WTC11 (cell line): ENCODE results near the gene LIF. TPM values are rescaled to one million over a fixed set of nuclear protein-coding genes. Genes with fewer than 3 reads are reported as not detected.

Experiments used
- AFF4 ChIP-seq: sonication (generic); formaldehyde crosslinking; IDR thresholded peaks from 2 replicates; pipeline ENCODE4 v1.8.1; 2023; ENCODE audit warnings: mild to moderate bottlenecking, missing genetic modification reagents, borderline replicate concordance
- ATF2 ChIP-seq: sonication (generic); formaldehyde crosslinking; IDR thresholded peaks from 2 replicates; pipeline ENCODE4 v1.8.1; 2022; ENCODE audit warnings: low read depth, missing genetic modification reagents, borderline replicate concordance
- CBFB ChIP-seq: sonication (generic); formaldehyde crosslinking; IDR thresholded peaks from 2 replicates; pipeline ENCODE4 v1.8.1; 2022; ENCODE audit warnings: mild to moderate bottlenecking, low read depth, missing genetic modification reagents
- CDX4 ChIP-seq: fragments of 250-450 bp; sonication (Bioruptor Pico); IDR thresholded peaks from 2 replicates; pipeline ENCODE4 v1.9.0; 2021; ENCODE audit warnings: moderate library complexity, mild to moderate bottlenecking, inconsistent platforms, borderline replicate concordance
- CREM ChIP-seq: sonication (generic); formaldehyde crosslinking; IDR thresholded peaks from 2 replicates; pipeline ENCODE4 v1.8.1; 2022; ENCODE audit warnings: mild to moderate bottlenecking, missing genetic modification reagents, moderate library complexity
- CTCF ChIP-seq: fragments of 200-600 bp; IDR thresholded peaks from 2 replicates; pipeline ENCODE4 v1.8.0; 2022; ENCODE audit warnings: antibody characterized with exemption
- EMX1 ChIP-seq: fragments of 250-450 bp; sonication (Bioruptor Pico); IDR thresholded peaks from 2 replicates; pipeline ENCODE4 v1.8.0; 2021; ENCODE audit warnings: mild to moderate bottlenecking
- GABPB1 ChIP-seq: sonication (generic); formaldehyde crosslinking; IDR thresholded peaks from 2 replicates; pipeline ENCODE4 v1.8.1; 2023; ENCODE audit warnings: mild to moderate bottlenecking, missing genetic modification reagents
- GTF2I ChIP-seq: fragments of 250-450 bp; sonication (Bioruptor Pico); conservative IDR thresholded peaks from 2 replicates; pipeline ENCODE4 v1.4.0; 2021; ENCODE audit warnings: mild to moderate bottlenecking
- KAT7 ChIP-seq: sonication (generic); formaldehyde crosslinking; IDR thresholded peaks from 2 replicates; pipeline ENCODE4 v1.8.1; 2023; ENCODE audit warnings: missing genetic modification reagents, mild to moderate bottlenecking, borderline replicate concordance
- MLX ChIP-seq: sonication (generic); formaldehyde crosslinking; IDR thresholded peaks from 2 replicates; pipeline ENCODE4 v1.8.1; 2023; ENCODE audit warnings: mild to moderate bottlenecking, missing genetic modification reagents, moderate library complexity
- MXD4 ChIP-seq: fragments of 250-450 bp; sonication (Bioruptor Pico); IDR thresholded peaks from 2 replicates; pipeline ENCODE4 v1.8.0; 2021; ENCODE audit warnings: mild to moderate bottlenecking, moderate library complexity, borderline replicate concordance
- NFYB ChIP-seq: sonication (generic); formaldehyde crosslinking; conservative IDR thresholded peaks from 2 replicates; pipeline ENCODE4 v1.8.0; 2022; ENCODE audit warnings: low read depth, missing genetic modification reagents
- NR3C1 ChIP-seq: sonication (generic); formaldehyde crosslinking; conservative IDR thresholded peaks from 2 replicates; pipeline ENCODE4 v1.8.1; 2023; ENCODE audit warnings: low read depth, mild to moderate bottlenecking, missing genetic modification reagents
- OVOL2 ChIP-seq: fragments of 250-450 bp; sonication (Bioruptor Pico); IDR thresholded peaks from 2 replicates; pipeline ENCODE4 v1.9.0; 2021; ENCODE audit warnings: mild to moderate bottlenecking, borderline replicate concordance
- PRDM15 ChIP-seq: sonication (generic); formaldehyde crosslinking; IDR thresholded peaks from 2 replicates; pipeline ENCODE4 v1.8.0; 2022; ENCODE audit warnings: missing genetic modification reagents
- PRRX2 ChIP-seq: fragments of 250-450 bp; sonication (Bioruptor Pico); IDR thresholded peaks from 2 replicates; pipeline ENCODE4 v1.8.0; 2021; ENCODE audit warnings: mild to moderate bottlenecking
- SOX15 ChIP-seq: fragments of 250-450 bp; sonication (Bioruptor Pico); IDR thresholded peaks from 2 replicates; pipeline ENCODE4 v1.9.0; 2021; ENCODE audit warnings: mild to moderate bottlenecking
- TEAD4 ChIP-seq: sonication (generic); formaldehyde crosslinking; IDR thresholded peaks from 2 replicates; pipeline ENCODE4 v1.8.0; 2022; ENCODE audit warnings: mild to moderate bottlenecking, missing genetic modification reagents
- TP53 ChIP-seq: sonication (generic); formaldehyde crosslinking; IDR thresholded peaks from 2 replicates; pipeline ENCODE4 v1.8.1; 2023; ENCODE audit warnings: mild to moderate bottlenecking, missing genetic modification reagents
- ZMAT4 ChIP-seq: fragments of 250-450 bp; sonication (Bioruptor Pico); IDR thresholded peaks from 2 replicates; pipeline ENCODE4 v1.9.0; 2021; ENCODE audit warnings: mild to moderate bottlenecking
- ZNF121 ChIP-seq: sonication (generic); formaldehyde crosslinking; IDR thresholded peaks from 2 replicates; pipeline ENCODE4 v1.8.0; 2023; ENCODE audit warnings: missing genetic modification reagents
- ZNF396 ChIP-seq: fragments of 250-450 bp; sonication (Bioruptor Pico); IDR thresholded peaks from 2 replicates; pipeline ENCODE4 v1.8.0; 2021; ENCODE audit warnings: mild to moderate bottlenecking, moderate library complexity, borderline replicate concordance
- total RNA-seq: library from RNA; stranded (reverse); gene quantifications from 3 replicates; pipeline ENCODE4 v1.2.3, GENCODE V29; 2021
- TF ChIP-seq, protein P1 (sequence below): sonication (generic); formaldehyde crosslinking; IDR thresholded peaks from 2 replicates; pipeline ENCODE4 v1.8.0; 2023; ENCODE audit warnings: missing genetic modification reagents
- TF ChIP-seq, protein P2 (sequence below): sonication (generic); formaldehyde crosslinking; IDR thresholded peaks from 2 replicates; pipeline ENCODE4 v1.8.1; 2022; ENCODE audit warnings: mild to moderate bottlenecking, missing genetic modification reagents, moderate library complexity, borderline replicate concordance

The LIF gene
- total RNA-seq, 1 experiment from 2014 or later: 7.2 TPM

DNA sequence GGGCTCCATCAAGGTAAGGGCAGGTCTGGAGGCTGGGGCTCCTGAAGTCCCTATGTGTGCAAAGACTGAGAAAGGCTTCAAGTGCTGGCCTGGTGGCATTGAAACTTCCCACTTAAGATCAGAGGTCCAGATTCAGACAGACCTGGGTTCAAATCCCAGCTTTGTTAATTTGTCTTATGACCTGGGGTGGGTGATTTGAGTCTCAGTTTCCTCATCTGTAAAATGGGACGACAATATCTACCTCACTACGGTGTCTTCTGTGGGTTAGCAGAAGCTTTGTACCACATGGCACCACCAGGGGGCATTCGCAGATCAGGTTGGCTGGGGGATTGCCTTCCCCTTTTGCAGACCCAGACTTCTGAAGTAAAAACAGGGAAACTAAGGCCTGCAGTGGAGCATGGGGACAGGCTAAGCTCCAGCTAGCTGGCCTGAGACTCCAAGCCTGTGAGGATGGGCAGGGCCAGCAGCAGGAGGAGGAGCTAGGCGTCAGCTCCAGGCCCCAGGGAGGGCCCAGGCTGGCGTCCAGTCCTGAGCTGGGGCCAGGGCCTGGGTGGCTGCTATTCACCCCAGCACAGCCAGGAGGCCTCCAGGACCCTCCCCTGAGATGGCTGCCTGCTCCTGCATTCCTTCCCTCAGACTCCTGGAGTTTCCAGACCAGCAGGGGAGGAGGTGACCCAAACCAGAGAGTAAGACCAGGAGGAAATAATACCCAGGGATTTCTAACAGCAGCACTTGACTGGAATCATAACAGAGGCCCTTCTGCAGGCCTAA, 41.3 kb upstream of the LIF start (continued):
- TF ChIP-seq PRDM15 (CRISPR knock-in tag): no peak
- no peak for TF ChIP-seq NFYB (CRISPR knock-in tag)
- TF ChIP-seq TP53 (CRISPR knock-in tag): no peak
- peak; percentile 66; the same call in 1 of the 2 replicates for TF ChIP-seq MXD4 (CRISPR knock-in tag)
- no peak for TF ChIP-seq OVOL2 (CRISPR knock-in tag)
- TF ChIP-seq MLX (CRISPR knock-in tag): no peak
- TF ChIP-seq GABPB1 (CRISPR knock-in tag): no peak
- TF ChIP-seq NR3C1 (CRISPR knock-in tag): no peak
- TF ChIP-seq ZNF396: peak; percentile 75; the same call in 1 of the 2 replicates
- TF ChIP-seq, protein P1, sequence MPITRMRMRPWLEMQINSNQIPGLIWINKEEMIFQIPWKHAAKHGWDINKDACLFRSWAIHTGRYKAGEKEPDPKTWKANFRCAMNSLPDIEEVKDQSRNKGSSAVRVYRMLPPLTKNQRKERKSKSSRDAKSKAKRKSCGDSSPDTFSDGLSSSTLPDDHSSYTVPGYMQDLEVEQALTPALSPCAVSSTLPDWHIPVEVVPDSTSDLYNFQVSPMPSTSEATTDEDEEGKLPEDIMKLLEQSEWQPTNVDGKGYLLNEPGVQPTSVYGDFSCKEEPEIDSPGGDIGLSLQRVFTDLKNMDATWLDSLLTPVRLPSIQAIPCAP (CRISPR knock-in tag): no peak
- TF ChIP-seq EMX1 (CRISPR knock-in tag): no peak
- TF ChIP-seq AFF4 (CRISPR knock-in tag): no peak
- TF ChIP-seq KAT7: no peak
- no peak for TF ChIP-seq CBFB (CRISPR knock-in tag)
- TF ChIP-seq, protein P2, sequence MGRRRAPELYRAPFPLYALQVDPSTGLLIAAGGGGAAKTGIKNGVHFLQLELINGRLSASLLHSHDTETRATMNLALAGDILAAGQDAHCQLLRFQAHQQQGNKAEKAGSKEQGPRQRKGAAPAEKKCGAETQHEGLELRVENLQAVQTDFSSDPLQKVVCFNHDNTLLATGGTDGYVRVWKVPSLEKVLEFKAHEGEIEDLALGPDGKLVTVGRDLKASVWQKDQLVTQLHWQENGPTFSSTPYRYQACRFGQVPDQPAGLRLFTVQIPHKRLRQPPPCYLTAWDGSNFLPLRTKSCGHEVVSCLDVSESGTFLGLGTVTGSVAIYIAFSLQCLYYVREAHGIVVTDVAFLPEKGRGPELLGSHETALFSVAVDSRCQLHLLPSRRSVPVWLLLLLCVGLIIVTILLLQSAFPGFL (CRISPR knock-in tag): no peak
- TF ChIP-seq CTCF: peak; percentile 61
- TF ChIP-seq SOX15 (CRISPR knock-in tag): no peak
- no peak for TF ChIP-seq CDX4
- no peak for TF ChIP-seq CREM (CRISPR knock-in tag)
- TF ChIP-seq ZNF121 (CRISPR knock-in tag): peak; percentile 99
- peak; percentile 54; the same call in 1 of the 2 replicates for TF ChIP-seq PRRX2 (CRISPR knock-in tag)
- TF ChIP-seq TEAD4 (CRISPR knock-in tag): no peak
- TF ChIP-seq ATF2 (CRISPR knock-in tag): no peak
- TF ChIP-seq ZMAT4: no peak
- TF ChIP-seq GTF2I (CRISPR knock-in tag): peak; percentile 99
